Testis (tissue), 3 donors: Measurements from ENCODE around the gene NPTN. TPM values are rescaled to one million over a fixed set of nuclear protein-coding genes. Genes with fewer than 3 reads are reported as not detected.

Source experiments
- DNase-seq: peaks from one replicate; pipeline ENCODE4 v3.0.0-alpha.2; 2019
- H3K27ac ChIP-seq, 2 donors: fragments of 200-600 bp; sonication (generic); one replicate each; pipeline ENCODE4 v1.5.1; 2019
- H3K27me3 ChIP-seq: fragments of 200-600 bp; sonication (generic); one replicate; pipeline ENCODE4 v1.5.1; 2019
- H3K36me3 ChIP-seq: fragments of 200-600 bp; sonication (generic); one replicate; pipeline ENCODE4 v1.5.1; 2017; ENCODE audit warnings: low read depth; ENCODE audit errors: missing control alignments
- H3K4me1 ChIP-seq: fragments of 200-600 bp; sonication (generic); one replicate; pipeline ENCODE4 v1.5.1; 2019
- H3K4me3 ChIP-seq, 2 donors: fragments of 200-600 bp; sonication (generic); one replicate each; pipeline ENCODE4 v1.5.1; 2017 to 2019
- H3K9me3 ChIP-seq: fragments of 200-600 bp; sonication (generic); one replicate; pipeline ENCODE4 v1.5.1; 2017
- CTCF ChIP-seq, 3 experiments: fragments of 450-650 bp in 2 of 3; fragments of 200-600 bp in 1 of 3; sonication (generic) in 1 of 3; IDR thresholded peaks; one replicate each; pipeline ENCODE4 v1.5.1; 2016 to 2019; ENCODE audit warnings: antibody characterized with exemption in 3 of 3, mild to moderate bottlenecking in 2 of 3, moderate library complexity in 1 of 3
- POLR2A ChIP-seq: fragments of 450-650 bp; IDR thresholded peaks from one replicate; pipeline ENCODE4 v1.6.1; 2017; ENCODE audit warnings: antibody characterized with exemption, mild to moderate bottlenecking, moderate library complexity
- WGBS, 2 donors: methylation state at CpG; one replicate each; pipeline ENCODE4 v1.1.5; 2018; 5-methylcytosine and 5-hydroxymethylcytosine counted together
- intact Hi-C: fragments of 100-400 bp; cut with DNase I; formaldehyde crosslinking; loops from one replicate; pipeline ENCODE4 v1.15.1; 2023; ENCODE audit warnings: low total_unique reads
- polyA plus RNA-seq: library from polyadenylated mRNA; stranded (reverse); fragments of 350-450 nt; fragmentation: Illumina TruSeq; extraction: RNeasy Lipid Tissue Mini Kit (QIAGEN cat#74804); gene quantifications from one replicate; pipeline ENCODE4 v1.2.3, GENCODE V29; 2014; ENCODE audit warnings: low read depth, low replicate concordance; ENCODE audit not compliant: insufficient read depth
- total RNA-seq, 2 donors: library from RNA; depleted of rRNA; stranded (reverse); fragments of >200 nt; gene quantifications; one replicate each; pipeline ENCODE4 v1.2.3, GENCODE V29; 2016

NPTN gene
- total and polyA plus RNA-seq, 3 donors from 2014 or later = 177 to 256 (median 180) TPM

- intact Hi-C loops = no loop called here
- Histone ChIP-seq H3K36me3 (no peaks in the 10 kb centered on the region), H3K4me3 (no peak overlapping the region), H3K27me3 (no peaks in the 10 kb centered on the region), H3K4me1 (peaks cover 53% of the 10 kb centered on the region), H3K9me3 (no peaks in the 10 kb centered on the region), H3K27ac (no peak overlapping the region)
- no peak for DNase-seq
- TF ChIP-seq CTCF (IDR thresholded peaks at IDR 0.05) (no peak), POLR2A (no peak)
- WGBS, 2 donors = 54 to 61% methylated on average over 2 of the region's 2 CpGs
Observed at GRCh38 chr15:73626072-73626471, 7.1 kb downstream of the NPTN start.

GRCh38 chr15:73624530-73624929, 8.7 kb downstream of the NPTN start:
- 20 to 39% methylated on average over 1 of the region's 1 CpG for whole genome bisulfite sequencing, 2 donors
- DNase-seq = no peak
- intact Hi-C loops = no loop called here
- H3K9me3 ChIP-seq = no peaks in the 10 kb centered on the region
- H3K4me1 ChIP-seq = peaks cover 45% of the 10 kb centered on the region
- no peak overlapping the region for H3K4me3 ChIP-seq
- no peaks in the 10 kb centered on the region for H3K27me3 ChIP-seq
- no peak for TF ChIP-seq CTCF (IDR thresholded peaks at IDR 0.05)
- TF ChIP-seq POLR2A = no peak
- H3K36me3 ChIP-seq = no peaks in the 10 kb centered on the region
- H3K27ac ChIP-seq = peak overlapping the region in 1 of 2 donors; percentile 10

GRCh38 chr15:73621286-73621826, 11.8 kb downstream of the NPTN start:
- intact Hi-C loops = no loop called here
- H3K4me3 ChIP-seq = no peak overlapping the region
- H3K36me3 ChIP-seq = no peaks in the 10 kb centered on the region
- H3K9me3 ChIP-seq = no peaks in the 10 kb centered on the region
- no peak overlapping the region for H3K27ac ChIP-seq
- H3K4me1 ChIP-seq = peaks cover 25% of the 10 kb centered on the region
- no peak for DNase-seq
- H3K27me3 ChIP-seq = no peaks in the 10 kb centered on the region
- TF ChIP-seq CTCF (IDR thresholded peaks at IDR 0.05) = no peak
- no peak for TF ChIP-seq POLR2A

DNA sequence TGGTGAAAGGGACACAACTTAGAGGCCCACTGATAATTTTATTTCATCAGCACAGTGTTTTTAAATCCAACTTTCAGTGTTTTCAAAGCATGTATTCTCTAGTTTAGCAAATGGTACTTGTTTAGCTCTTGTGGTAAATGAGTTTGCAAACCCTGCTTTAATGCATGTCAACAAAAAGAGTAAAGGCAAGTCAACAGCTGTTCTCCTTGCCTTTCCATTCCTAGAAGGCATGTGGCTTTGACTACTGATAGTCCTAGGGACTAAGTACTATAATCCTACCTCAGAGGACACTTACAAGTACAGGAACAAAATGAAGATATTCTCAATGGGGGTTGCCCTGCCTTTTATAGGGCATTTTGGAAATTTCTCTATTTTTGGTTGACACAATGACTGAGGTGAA, 13.1 kb downstream of the NPTN start:
- no peaks in the 10 kb centered on the region for H3K27me3 ChIP-seq
- H3K4me3 ChIP-seq = no peak overlapping the region
- H3K27ac ChIP-seq = no peak overlapping the region
- TF ChIP-seq CTCF (IDR thresholded peaks at IDR 0.05) (no peak), POLR2A (no peak)
- H3K36me3 ChIP-seq = no peaks in the 10 kb centered on the region
- peaks cover 16% of the 10 kb centered on the region for H3K4me1 ChIP-seq
- intact Hi-C loops = no loop called here
- H3K9me3 ChIP-seq = no peaks in the 10 kb centered on the region
- DNase-seq = no peak

- TF ChIP-seq CTCF (IDR thresholded peaks at IDR 0.05) = no peak
- TF ChIP-seq POLR2A = no peak
- peaks cover 10% of the 10 kb centered on the region for H3K4me1 ChIP-seq
Observed at GRCh38 chr15:73617913-73618312, 15.3 kb downstream of the NPTN start.

More at GRCh38 chr15:73617913-73618312, 15.3 kb downstream of the NPTN start:
- H3K36me3 ChIP-seq = no peaks in the 10 kb centered on the region
- H3K4me3 ChIP-seq = no peak overlapping the region
- intact Hi-C loops = no loop called here
- WGBS, 2 donors = 79 to 82% methylated on average over 5 of the region's 5 CpGs
- no peak overlapping the region for H3K27ac ChIP-seq
- H3K9me3 ChIP-seq = no peaks in the 10 kb centered on the region
- no peak for DNase-seq
- no peaks in the 10 kb centered on the region for H3K27me3 ChIP-seq
